Activated CD4-positive, alpha-beta memory T cell treated with anti-CD3 and anti-CD28 coated beads, Interleukin-2, amount 10 ng/mL, durations not matched to agents 7 days and 5 days (primary cell): ENCODE measurements around the gene EXOC3L2. TPM values are rescaled to one million over a fixed set of nuclear protein-coding genes. Genes with fewer than 3 reads are reported as not detected.

ENCODE experiments used
- CTCF ChIA-PET: fragments of 350-600 bp; sonication (Branson Sonifier 250); formaldehyde crosslinking; loops from one replicate; lab custom pipeline; 2021; ENCODE audit warnings: antibody characterized with exemption, inconsistent platforms; lab: Charles Lee
- POLR2A ChIA-PET: fragments of 350-600 bp; sonication (Branson Sonifier 250); formaldehyde crosslinking; loops from one replicate; lab custom pipeline; 2021; ENCODE audit warnings: antibody characterized with exemption; lab: Charles Lee
- DNase-seq: peaks from one replicate; pipeline ENCODE4 v3.0.0-alpha.2; 2020
- H3K27ac Mint-ChIP-seq: one replicate; pipeline ENCODE4 v1.8.0; 2021; ENCODE audit warnings: mild to moderate bottlenecking, mixed read lengths
- H3K27me3 Mint-ChIP-seq: one replicate; pipeline ENCODE4 v1.8.0; 2021; ENCODE audit warnings: mixed read lengths
- H3K36me3 Mint-ChIP-seq: one replicate; pipeline ENCODE4 v1.8.0; 2021; ENCODE audit warnings: low read depth, mixed read lengths
- H3K4me1 Mint-ChIP-seq: one replicate; pipeline ENCODE4 v1.8.0; 2021; ENCODE audit warnings: mixed read lengths
- H3K4me3 Mint-ChIP-seq: one replicate; pipeline ENCODE4 v1.8.0; 2021; ENCODE audit warnings: mild to moderate bottlenecking, mixed read lengths
- H3K9me3 Mint-ChIP-seq: one replicate; pipeline ENCODE4 v1.8.0; 2021; ENCODE audit warnings: mixed read lengths
- total RNA-seq, 2 experiments: library from RNA; stranded (reverse); gene quantifications; one replicate each; pipeline ENCODE4 v1.2.3, GENCODE V29; 2021

The EXOC3L2 gene
- total RNA-seq, 2 experiments from 2014 or later, result not detected

GRCh38 chr19:45251452-45252354 lies 6.5 kb upstream of the EXOC3L2 start:
- Mint-ChIP-seq H3K4me1 (peaks cover 35% of the 10 kb centered on the region), H3K36me3 (no peaks in the 10 kb centered on the region), H3K4me3 (peak overlapping the region; percentile 81), H3K9me3 (no peaks in the 10 kb centered on the region), H3K27me3 (peaks cover 10% of the 10 kb centered on the region), H3K27ac (peak overlapping the region; percentile 72)
- peak; percentile 26 for DNase-seq
- POLR2A ChIA-PET, result interaction anchor here (0.9 kb wide), 1 partner anchor 73 kb away, joined by 3 read pairs; the partner anchor contains the start of genes BLOC1S3 and TRAPPC6A
- CTCF ChIA-PET, result interaction anchor here (0.9 to 1.0 kb wide), 2 partner anchors 8 to 86 kb away, joined by 3 to 4 read pairs; no protein-coding TSS in a partner anchor

- H3K9me3 Mint-ChIP-seq, result no peaks in the 10 kb centered on the region
- ChIA-PET CTCF (no interaction called here), POLR2A (interaction anchor here (0.9 kb wide), 1 partner anchor 72 kb away, joined by 3 read pairs; the partner anchor contains the start of genes BLOC1S3 and TRAPPC6A)
- H3K4me3 Mint-ChIP-seq, result peak within 1 kb of the TSS; percentile 84
- peaks cover 10% of the 10 kb centered on the region for H3K27me3 Mint-ChIP-seq
- peak; percentile 64 for DNase-seq
- H3K36me3 Mint-ChIP-seq, result no peaks in the 10 kb centered on the region
- H3K4me1 Mint-ChIP-seq, result peaks cover 35% of the 10 kb centered on the region
- H3K27ac Mint-ChIP-seq, result peak within 1 kb of the TSS; percentile 72
Observed at GRCh38 chr19:45250832-45251451, 5.7 kb upstream of the EXOC3L2 start, which contains the start of gene MARK4. MARK4 (plus strand) TSS chr19:45251271; CDS start chr19:45251589, 318 bp downstream.

- H3K27me3 Mint-ChIP-seq, result peaks cover 10% of the 10 kb centered on the region
- CTCF ChIA-PET, result interaction anchor here (1.3 kb wide), 1 partner anchor 88 kb away, joined by 6 read pairs; no protein-coding TSS in a partner anchor
Observed at GRCh38 chr19:45250216-45250831, 5.1 kb upstream of the EXOC3L2 start.

GRCh38 chr19:45249261-45250033 lies 4.2 kb upstream of the EXOC3L2 start:
- H3K4me1 Mint-ChIP-seq, result peaks cover 32% of the 10 kb centered on the region
- no peak overlapping the region for H3K4me3 Mint-ChIP-seq
- POLR2A ChIA-PET, result no interaction called here
- no peaks in the 10 kb centered on the region for H3K9me3 Mint-ChIP-seq
- no peak overlapping the region for H3K27ac Mint-ChIP-seq
- H3K36me3 Mint-ChIP-seq, result no peaks in the 10 kb centered on the region
- CTCF ChIA-PET, result interaction anchor here (0.7 to 1.3 kb wide), 3 partner anchors 39 to 157 kb away, joined by 3 to 6 read pairs (median 4); partner anchors contain the start of gene PPP1R37
- peaks cover 16% of the 10 kb centered on the region for H3K27me3 Mint-ChIP-seq
- no peak for DNase-seq

More at GRCh38 chr19:45250216-45250831, 5.1 kb upstream of the EXOC3L2 start:
- POLR2A ChIA-PET, result no interaction called here
- H3K4me1 Mint-ChIP-seq, result peaks cover 35% of the 10 kb centered on the region
- H3K27ac Mint-ChIP-seq, result peak overlapping the region; percentile 56
- no peak for DNase-seq
- H3K4me3 Mint-ChIP-seq, result peak overlapping the region; percentile 84
- no peaks in the 10 kb centered on the region for H3K36me3 Mint-ChIP-seq
- no peaks in the 10 kb centered on the region for H3K9me3 Mint-ChIP-seq

GRCh38 chr19:45247136-45247535 lies 1.9 kb upstream of the EXOC3L2 start:
- Mint-ChIP-seq H3K27me3 (peaks cover 22% of the 10 kb centered on the region), H3K4me3 (no peak overlapping the region), H3K27ac (no peak overlapping the region), H3K36me3 (no peaks in the 10 kb centered on the region), H3K9me3 (no peaks in the 10 kb centered on the region), H3K4me1 (peaks cover 12% of the 10 kb centered on the region)
- DNase-seq, result no peak
- ChIA-PET CTCF (interaction anchor here (0.6 kb wide), 1 partner anchor 239 kb away, joined by 3 read pairs; no protein-coding TSS in a partner anchor), POLR2A (no interaction called here)

- peaks cover 22% of the 10 kb centered on the region for H3K27me3 Mint-ChIP-seq
- DNase-seq, result no peak
- POLR2A ChIA-PET, result no interaction called here
- H3K4me1 Mint-ChIP-seq, result peaks cover 10% of the 10 kb centered on the region
- H3K36me3 Mint-ChIP-seq, result no peaks in the 10 kb centered on the region
- H3K4me3 Mint-ChIP-seq, result no peak overlapping the region
- CTCF ChIA-PET, result no interaction called here
- no peaks in the 10 kb centered on the region for H3K9me3 Mint-ChIP-seq
- H3K27ac Mint-ChIP-seq, result no peak overlapping the region
Observed at GRCh38 chr19:45245826-45246225, 619 bp upstream of the EXOC3L2 start.

GRCh38 chr19:45244133-45244794 lies 943 bp downstream of the EXOC3L2 start:
- Mint-ChIP-seq H3K4me1 (peaks cover 4% of the 10 kb centered on the region), H3K27ac (no peak overlapping the region), H3K27me3 (peaks cover 14% of the 10 kb centered on the region), H3K36me3 (no peaks in the 10 kb centered on the region), H3K9me3 (no peaks in the 10 kb centered on the region), H3K4me3 (no peak overlapping the region)
- POLR2A ChIA-PET, result no interaction called here
- CTCF ChIA-PET, result no interaction called here
- DNase-seq, result no peak

GRCh38 chr19:45243144-45243732 lies 2.0 kb downstream of the EXOC3L2 start:
- ChIA-PET CTCF (interaction anchor here (0.5 kb wide), 1 partner anchor 104 kb away, joined by 3 read pairs; no protein-coding TSS in a partner anchor), POLR2A (no interaction called here)

GRCh38 chr19:45238556-45238955 lies 6.7 kb downstream of the EXOC3L2 start:
- Mint-ChIP-seq H3K27ac (no peak overlapping the region), H3K9me3 (no peaks in the 10 kb centered on the region), H3K36me3 (no peaks in the 10 kb centered on the region), H3K4me3 (no peak overlapping the region), H3K4me1 (peaks cover 2% of the 10 kb centered on the region), H3K27me3 (peaks cover 14% of the 10 kb centered on the region)
- DNase-seq, result no peak
- CTCF ChIA-PET, result no interaction called here
- POLR2A ChIA-PET, result no interaction called here

More at GRCh38 chr19:45243144-45243732, 2.0 kb downstream of the EXOC3L2 start:
- Mint-ChIP-seq H3K36me3 (no peaks in the 10 kb centered on the region), H3K4me1 (peaks cover 2% of the 10 kb centered on the region), H3K27me3 (peaks cover 12% of the 10 kb centered on the region), H3K9me3 (no peaks in the 10 kb centered on the region), H3K27ac (no peak overlapping the region), H3K4me3 (no peak overlapping the region)
- no peak for DNase-seq

- H3K27ac Mint-ChIP-seq, result no peak overlapping the region
- H3K4me3 Mint-ChIP-seq, result no peak overlapping the region
- H3K9me3 Mint-ChIP-seq, result no peaks in the 10 kb centered on the region
- POLR2A ChIA-PET, result no interaction called here
- no peak for DNase-seq
- H3K27me3 Mint-ChIP-seq, result peaks cover 16% of the 10 kb centered on the region
- CTCF ChIA-PET, result no interaction called here
- no peaks in the 10 kb centered on the region for H3K36me3 Mint-ChIP-seq
- peaks cover 2% of the 10 kb centered on the region for H3K4me1 Mint-ChIP-seq
Observed at GRCh38 chr19:45235485-45235884, 9.7 kb downstream of the EXOC3L2 start.

GRCh38 chr19:45234089-45234869 lies 10.9 kb downstream of the EXOC3L2 start:
- CTCF ChIA-PET, result interaction anchor here (1.6 kb wide), 1 partner anchor 48 kb away, joined by 5 read pairs; no protein-coding TSS in a partner anchor
- Mint-ChIP-seq H3K27me3 (peaks cover 16% of the 10 kb centered on the region), H3K4me3 (no peak overlapping the region), H3K36me3 (no peaks in the 10 kb centered on the region), H3K9me3 (no peaks in the 10 kb centered on the region), H3K4me1 (peaks cover 2% of the 10 kb centered on the region), H3K27ac (no peak overlapping the region)
- POLR2A ChIA-PET, result no interaction called here
- no peak for DNase-seq
